Measurements from ENCODE around the gene SPAM1. TPM values are rescaled to one million over a fixed set of nuclear protein-coding genes. Genes with fewer than 3 reads are reported as not detected.

The SPAM1 gene
- not detected in 2 replicates for total RNA-seq

GRCh38 chr7:123924941-123925340 is at the start of gene SPAM1:
TSS of gene SPAM1 (plus strand) at chr7:123925241. CDS start at chr7:123953571, 28,330 bp downstream.

Other genes with a start within 250 kb of the SPAM1 start
- 11.3 and 16.3 TPM in 2 replicates for gene WASL, start 176.2 kb upstream of the SPAM1 start, total RNA-seq
- not detected in 2 replicates for gene HYAL4, start 80.1 kb upstream of the SPAM1 start, total RNA-seq
- not detected in 2 replicates for gene TMEM229A, start 107.8 kb downstream of the SPAM1 start, total RNA-seq

All from smooth muscle cell of the umbilical artery (primary cell).